GM21717 (cell line): Measurements from ENCODE around the gene GAPDHS.

Source experiments
- ATAC-seq: cut with Tn5 transposase; IDR thresholded peaks from one replicate; pipeline ENCODE4 v1.9.1; 2021; ENCODE audit warnings: mild to moderate bottlenecking, moderate library complexity; ENCODE audit not compliant: unreplicated experiment

The GAPDHS gene

GRCh38 chr19:35556025-35556590 lies 22.9 kb downstream of the GAPDHS start:
- ATAC-seq: no peak

GRCh38 chr19:35556846-35557538 lies 23.7 kb downstream of the GAPDHS start:
- no peak for ATAC-seq

- no peak for ATAC-seq
Measured at GRCh38 chr19:35557539-35558399, 24.5 kb downstream of the GAPDHS start.

- ATAC-seq: no peak
Measured at GRCh38 chr19:35558400-35559280, 25.4 kb downstream of the GAPDHS start.

GRCh38 chr19:35559281-35559659 lies 26.0 kb downstream of the GAPDHS start:
- no peak for ATAC-seq

GRCh38 chr19:35559781-35560180 lies 26.5 kb downstream of the GAPDHS start:
- ATAC-seq: no peak

GRCh38 chr19:35560271-35560670 lies 27.0 kb downstream of the GAPDHS start:
- no peak for ATAC-seq

- ATAC-seq: no peak
Measured at GRCh38 chr19:35560677-35561076, 27.4 kb downstream of the GAPDHS start.

- no peak for ATAC-seq
Measured at GRCh38 chr19:35561436-35561835, 28.2 kb downstream of the GAPDHS start.

GRCh38 chr19:35562336-35562735 lies 29.1 kb downstream of the GAPDHS start:
- ATAC-seq: no peak

- no peak for ATAC-seq
Measured at GRCh38 chr19:35562776-35563175, 29.5 kb downstream of the GAPDHS start.

- no peak for ATAC-seq
Measured at GRCh38 chr19:35563207-35563829, 30.1 kb downstream of the GAPDHS start, which contains the start of gene ATP4A. Gene ATP4A, minus strand, starts transcription at chr19:35563658. Its CDS starts 29 bp downstream, at chr19:35563629.

- no peak for ATAC-seq
Measured at GRCh38 chr19:35565016-35565856, 32.0 kb downstream of the GAPDHS start.

GRCh38 chr19:35566738-35567137 lies 33.5 kb downstream of the GAPDHS start:
- no peak for ATAC-seq

- ATAC-seq: no peak
Measured at GRCh38 chr19:35569281-35569781, 36.1 kb downstream of the GAPDHS start.

- no peak for ATAC-seq
Measured at GRCh38 chr19:35571406-35571965, 38.2 kb downstream of the GAPDHS start.

- ATAC-seq: no peak
Measured at GRCh38 chr19:35577918-35578317, 44.7 kb downstream of the GAPDHS start.

- no peak for ATAC-seq
Measured at GRCh38 chr19:35578707-35579106, 45.5 kb downstream of the GAPDHS start.

- no peak for ATAC-seq
Measured at GRCh38 chr19:35582760-35583159, 49.5 kb downstream of the GAPDHS start.
